RWPE2 (cell line): ENCODE data around the gene IFI27L2.
A peak's percentile ranks its signal among the peaks of the same experiment; 100 is the strongest.

Source experiments
- ATAC-seq: fragments of 200-7000 bp; cut with Tn5 transposase; 3 replicates; pipeline ENCODE4 v1.9.1; 2021; ENCODE audit warnings: low read depth
- DNase-seq: peaks from one replicate; pipeline ENCODE4 v3.0.0-alpha.2; 2020; ENCODE audit warnings: low spot score
- H3K27ac ChIP-seq: fragments of 450-650 bp; 2 replicates; pipeline ENCODE4 v1.5.1; 2017; ENCODE audit warnings: mild to moderate bottlenecking; ENCODE audit not compliant: poor library complexity, severe bottlenecking
- H3K27me3 ChIP-seq: fragments of 250-450 bp; sonication (Bioruptor Pico); 2 replicates; pipeline ENCODE4 v1.5.1; 2021; ENCODE audit warnings: mild to moderate bottlenecking, moderate library complexity; ENCODE audit not compliant: insufficient read depth, poor library complexity, severe bottlenecking
- H3K36me3 ChIP-seq: fragments of 250-450 bp; sonication (Bioruptor Pico); 2 replicates; pipeline ENCODE4 v1.5.1; 2020; ENCODE audit warnings: low read depth, mild to moderate bottlenecking, moderate library complexity
- H3K4me1 ChIP-seq: fragments of 250-450 bp; sonication (Bioruptor Pico); 2 replicates; pipeline ENCODE4 v1.5.1; 2021; ENCODE audit warnings: mild to moderate bottlenecking, moderate library complexity; ENCODE audit not compliant: insufficient read depth, poor library complexity, severe bottlenecking
- H3K4me3 ChIP-seq: fragments of 250-450 bp; sonication (Bioruptor Pico); 2 replicates; pipeline ENCODE4 v1.5.1; 2021; ENCODE audit warnings: mild to moderate bottlenecking, moderate library complexity; ENCODE audit not compliant: severe bottlenecking
- H3K9me3 ChIP-seq: fragments of 250-450 bp; sonication (Bioruptor Pico); 2 replicates; pipeline ENCODE4 v1.5.1; 2021; ENCODE audit warnings: mild to moderate bottlenecking, moderate library complexity; ENCODE audit not compliant: severe bottlenecking
- CTCF ChIP-seq: fragments of 450-650 bp; IDR thresholded peaks from one replicate; pipeline ENCODE4 v1.5.1; 2017; ENCODE audit warnings: mild to moderate bottlenecking, moderate library complexity; ENCODE audit not compliant: poor library complexity, severe bottlenecking

IFI27L2 gene

GRCh38 chr14:94175011-94175745 is 45.8 kb upstream of the IFI27L2 start:
- H3K27me3 ChIP-seq, result no peaks in the 10 kb centered on the region
- DNase-seq (peak; percentile 66), ATAC-seq (peak; percentile 3; the same call in 1 of the 3 replicates)
- H3K36me3 ChIP-seq, result peaks cover 5% of the 10 kb centered on the region
- no peaks in the 10 kb centered on the region for H3K9me3 ChIP-seq
- peak overlapping the region; percentile 70 for H3K4me3 ChIP-seq
- no peak for TF ChIP-seq CTCF
- H3K27ac ChIP-seq, result peak overlapping the region; percentile 43
- H3K4me1 ChIP-seq, result peaks cover 42% of the 10 kb centered on the region

GRCh38 chr14:94174604-94175010 is 45.2 kb upstream of the IFI27L2 start:
- peak overlapping the region; percentile 70 for H3K4me3 ChIP-seq
- peak overlapping the region; percentile 43 for H3K27ac ChIP-seq
- H3K4me1 ChIP-seq, result peaks cover 42% of the 10 kb centered on the region
- peaks cover 5% of the 10 kb centered on the region for H3K36me3 ChIP-seq
- DNase-seq (no peak), ATAC-seq (no peak; the same call in 2 of the 3 replicates)
- no peak for TF ChIP-seq CTCF
- H3K27me3 ChIP-seq, result no peaks in the 10 kb centered on the region
- H3K9me3 ChIP-seq, result no peaks in the 10 kb centered on the region

GRCh38 chr14:94173885-94174603 is 44.6 kb upstream of the IFI27L2 start, which contains the start of gene PPP4R4:
Gene PPP4R4 (plus strand): TSS chr14:94174322. CDS start chr14:94174466, 144 bp downstream.
- Histone ChIP-seq H3K36me3 (peaks cover 5% of the 10 kb centered on the region), H3K27ac (peak within 1 kb of the TSS; percentile 43), H3K9me3 (no peaks in the 10 kb centered on the region), H3K27me3 (no peaks in the 10 kb centered on the region), H3K4me1 (peaks cover 42% of the 10 kb centered on the region), H3K4me3 (peak within 1 kb of the TSS; percentile 70)
- TF ChIP-seq CTCF, result no peak
- peak; percentile 96 for DNase-seq
- peak; percentile 67 for ATAC-seq

GRCh38 chr14:94173471-94173884 is 44.1 kb upstream of the IFI27L2 start:
- peak overlapping the region; percentile 70 for H3K4me3 ChIP-seq
- H3K4me1 ChIP-seq, result peaks cover 42% of the 10 kb centered on the region
- no peak for TF ChIP-seq CTCF
- no peak overlapping the region for H3K27ac ChIP-seq
- peak; percentile 1; the same call in 1 of the 3 replicates for ATAC-seq
- DNase-seq, result peak; percentile 75
- no peaks in the 10 kb centered on the region for H3K9me3 ChIP-seq
- H3K36me3 ChIP-seq, result peaks cover 5% of the 10 kb centered on the region
- no peaks in the 10 kb centered on the region for H3K27me3 ChIP-seq

- TF ChIP-seq CTCF, result no peak
- H3K4me3 ChIP-seq, result no peak overlapping the region
- H3K9me3 ChIP-seq, result no peaks in the 10 kb centered on the region
- no peaks in the 10 kb centered on the region for H3K27me3 ChIP-seq
- peaks cover 5% of the 10 kb centered on the region for H3K36me3 ChIP-seq
- DNase-seq (no peak), ATAC-seq (no peak)
- peaks cover 33% of the 10 kb centered on the region for H3K4me1 ChIP-seq
- H3K27ac ChIP-seq, result no peak overlapping the region
Observed at GRCh38 chr14:94172545-94172944, 43.1 kb upstream of the IFI27L2 start.
